Mammary epithelial cell (primary cell): Measurements from ENCODE around the gene N4BP2.

Experiments
- EZH2 ChIP-seq: IDR thresholded peaks from 2 replicates; pipeline ENCODE4 v1.6.1; 2012; ENCODE audit warnings: low read length, inconsistent platforms, borderline replicate concordance
- TF ChIP-seq, protein P1 (sequence below), 2 donors: IDR thresholded peaks in 1 of 2; conservative IDR thresholded peaks in 1 of 2; 2 replicates each; pipeline ENCODE4 v1.5.1; 2011 to 2012; ENCODE audit warnings: inconsistent platforms in 2 of 2, low read length in 2 of 2, mild to moderate bottlenecking in 2 of 2, control low read depth in 1 of 2, low read depth in 1 of 2; ENCODE audit not compliant: insufficient read depth in 1 of 2; ENCODE audit errors: extremely low read depth in 1 of 2

DNA sequence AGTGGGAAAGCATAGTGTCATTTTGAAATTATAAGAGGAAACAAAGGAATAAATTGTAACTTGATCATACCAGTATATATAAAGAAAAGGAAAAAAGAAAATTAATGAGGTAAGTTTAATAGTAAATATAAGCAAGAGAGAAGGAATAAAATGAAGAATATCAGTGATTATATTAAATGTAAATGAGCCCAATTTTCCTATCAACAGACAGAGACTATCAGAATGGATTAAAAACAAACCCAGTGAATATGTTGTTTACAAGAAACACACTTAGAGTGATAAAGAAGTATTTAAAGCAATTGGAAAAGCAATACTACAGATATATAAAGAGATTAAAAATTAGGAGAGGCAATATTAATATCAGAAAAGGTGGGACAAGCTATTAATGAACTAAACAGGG, 111.4 kb downstream of the N4BP2 start:
- TF ChIP-seq, protein P1, sequence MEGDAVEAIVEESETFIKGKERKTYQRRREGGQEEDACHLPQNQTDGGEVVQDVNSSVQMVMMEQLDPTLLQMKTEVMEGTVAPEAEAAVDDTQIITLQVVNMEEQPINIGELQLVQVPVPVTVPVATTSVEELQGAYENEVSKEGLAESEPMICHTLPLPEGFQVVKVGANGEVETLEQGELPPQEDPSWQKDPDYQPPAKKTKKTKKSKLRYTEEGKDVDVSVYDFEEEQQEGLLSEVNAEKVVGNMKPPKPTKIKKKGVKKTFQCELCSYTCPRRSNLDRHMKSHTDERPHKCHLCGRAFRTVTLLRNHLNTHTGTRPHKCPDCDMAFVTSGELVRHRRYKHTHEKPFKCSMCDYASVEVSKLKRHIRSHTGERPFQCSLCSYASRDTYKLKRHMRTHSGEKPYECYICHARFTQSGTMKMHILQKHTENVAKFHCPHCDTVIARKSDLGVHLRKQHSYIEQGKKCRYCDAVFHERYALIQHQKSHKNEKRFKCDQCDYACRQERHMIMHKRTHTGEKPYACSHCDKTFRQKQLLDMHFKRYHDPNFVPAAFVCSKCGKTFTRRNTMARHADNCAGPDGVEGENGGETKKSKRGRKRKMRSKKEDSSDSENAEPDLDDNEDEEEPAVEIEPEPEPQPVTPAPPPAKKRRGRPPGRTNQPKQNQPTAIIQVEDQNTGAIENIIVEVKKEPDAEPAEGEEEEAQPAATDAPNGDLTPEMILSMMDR (conservative IDR thresholded peaks at IDR 0.05 in 1 of 2, IDR thresholded peaks at IDR 0.05 in 1 of 2; ENCODE audit: extremely low read depth in 1 of 2, insufficient read depth in 1 of 2, low read depth in 1 of 2, low read length in 2 of 2), result no peak
- TF ChIP-seq EZH2, result no peak
